ENCODE results near the gene SCNN1A. TPM values are rescaled to one million over a fixed set of nuclear protein-coding genes. Genes with fewer than 3 reads are reported as not detected.
"Not testable (repeated sequence)": the region's sequence is repeated elsewhere in the genome, so short reads cannot be mapped to it uniquely, and the experiment has no call there.

The SCNN1A gene
- total and polyA plus RNA-seq, 4 donors: 0.61 to 2.4 (median 1.5) TPM

- Histone ChIP-seq H3K36me3 (ENCODE audit: control insufficient read depth in 1 of 2, insufficient read depth in 2 of 2, low read length in 1 of 2) (no peaks in the 10 kb centered on the region), H3K27me3 (ENCODE audit: control insufficient read depth in 1 of 2, insufficient read depth in 2 of 2, low read length in 1 of 2) (no peaks in the 10 kb centered on the region), H3K4me1 (ENCODE audit: control insufficient read depth in 1 of 2, insufficient read depth in 2 of 2, low read length in 2 of 2) (peaks cover 0 to 2% of the 10 kb centered on the region in 2 donors), H3K4me3 (ENCODE audit: low read length in 2 of 2) (peak overlapping the region; percentile 32 to 74), H3K9me3 (ENCODE audit: control insufficient read depth, low read length) (no peaks in the 10 kb centered on the region), H3K27ac (ENCODE audit: low read depth in 1 of 2, low read length in 2 of 2) (peak overlapping the region; percentile 29 to 96)
- DNase-seq (peak in 1 of 2 donors; percentile 62), ATAC-seq (ENCODE audit: low FRiP score) (no peak)
- intact Hi-C loops (cut with DNase I): loop anchor here (5.0 kb wide), 2 partner anchors 41 to 81 kb away; partner anchors contain the start of gene LTBR (in 1 of the 2)
- 1% methylated on average over 15 of the region's 15 CpGs for WGBS, 2 donors
These were observed 34.5 kb downstream of the SCNN1A start for GRCh38 chr12:6340745-6341416.

- no peaks in the 10 kb centered on the region for H3K4me1 ChIP-seq (ENCODE audit: control insufficient read depth in 1 of 2, insufficient read depth in 2 of 2, low read length in 2 of 2)
- 1% methylated on average over 9 of the region's 9 CpGs for WGBS, 2 donors
- intact Hi-C loops (cut with DNase I): loop anchor here (5.0 kb wide), 2 partner anchors 42 to 82 kb away; partner anchors contain the start of gene LTBR (in 1 of the 2)
These were observed 35.2 kb downstream of the SCNN1A start for GRCh38 chr12:6340032-6340638.

GRCh38 chr12:6338955-6339354 is 36.4 kb downstream of the SCNN1A start:
- Histone ChIP-seq H3K4me3 (ENCODE audit: low read length in 2 of 2) (peak overlapping the region; percentile 2 to 74), H3K4me1 (ENCODE audit: control insufficient read depth in 1 of 2, insufficient read depth in 2 of 2, low read length in 2 of 2) (no peaks in the 10 kb centered on the region), H3K9me3 (ENCODE audit: control insufficient read depth, low read length) (no peaks in the 10 kb centered on the region), H3K27ac (ENCODE audit: low read depth in 1 of 2, low read length in 2 of 2) (peak overlapping the region in 1 of 2 donors; percentile 34), H3K36me3 (ENCODE audit: control insufficient read depth in 1 of 2, insufficient read depth in 2 of 2, low read length in 1 of 2) (no peaks in the 10 kb centered on the region), H3K27me3 (ENCODE audit: control insufficient read depth in 1 of 2, insufficient read depth in 2 of 2, low read length in 1 of 2) (no peaks in the 10 kb centered on the region)
- DNase-seq (no peak), ATAC-seq (ENCODE audit: low FRiP score) (no peak)
- WGBS, 2 donors: 37% methylated on average over 3 of the region's 3 CpGs
- intact Hi-C loops (cut with DNase I): loop anchor here (5.0 kb wide), 3 partner anchors 193 to 213 kb away; partner anchors contain the start of gene GAPDH (in 1 of the 2)

More at GRCh38 chr12:6340032-6340638, 35.2 kb downstream of the SCNN1A start:
- peak overlapping the region; percentile 29 to 96 for H3K27ac ChIP-seq (ENCODE audit: low read depth in 1 of 2, low read length in 2 of 2)
- no peaks in the 10 kb centered on the region for H3K27me3 ChIP-seq (ENCODE audit: control insufficient read depth in 1 of 2, insufficient read depth in 2 of 2, low read length in 1 of 2)
- no peaks in the 10 kb centered on the region for H3K36me3 ChIP-seq (ENCODE audit: control insufficient read depth in 1 of 2, insufficient read depth in 2 of 2, low read length in 1 of 2)
- no peaks in the 10 kb centered on the region for H3K9me3 ChIP-seq (ENCODE audit: control insufficient read depth, low read length)
- ATAC-seq (ENCODE audit: low FRiP score): no peak
- no peak for DNase-seq
- peak overlapping the region; percentile 32 to 74 for H3K4me3 ChIP-seq (ENCODE audit: low read length in 2 of 2)

- 72 to 76% methylated on average over 8 of the region's 8 CpGs for WGBS, 2 donors
- H3K9me3 ChIP-seq (ENCODE audit: control insufficient read depth, low read length); H3K36me3 ChIP-seq (ENCODE audit: control insufficient read depth in 1 of 2, insufficient read depth in 2 of 2, low read length in 1 of 2); ATAC-seq (ENCODE audit: low FRiP score); H3K4me1 ChIP-seq (ENCODE audit: control insufficient read depth in 1 of 2, insufficient read depth in 2 of 2, low read length in 2 of 2); DNase-seq; H3K4me3 ChIP-seq (ENCODE audit: low read length in 2 of 2); H3K27me3 ChIP-seq (ENCODE audit: control insufficient read depth in 1 of 2, insufficient read depth in 2 of 2, low read length in 1 of 2): not testable (repeated sequence)
- H3K27ac ChIP-seq (ENCODE audit: low read depth in 1 of 2, low read length in 2 of 2): peak overlapping the region in 1 of 2 donors; percentile 34
- intact Hi-C loops (cut with DNase I): loop anchor here (5.0 kb wide), 3 partner anchors 194 to 214 kb away; partner anchors contain the start of gene GAPDH (in 1 of the 2)
These were observed 36.8 kb downstream of the SCNN1A start for GRCh38 chr12:6338536-6338935.

- Histone ChIP-seq H3K4me1 (ENCODE audit: control insufficient read depth in 1 of 2, insufficient read depth in 2 of 2, low read length in 2 of 2) (no peaks in the 10 kb centered on the region), H3K27me3 (ENCODE audit: control insufficient read depth in 1 of 2, insufficient read depth in 2 of 2, low read length in 1 of 2) (no peaks in the 10 kb centered on the region), H3K27ac (ENCODE audit: low read depth in 1 of 2, low read length in 2 of 2) (peak overlapping the region in 1 of 2 donors; percentile 91), H3K36me3 (ENCODE audit: control insufficient read depth in 1 of 2, insufficient read depth in 2 of 2, low read length in 1 of 2) (peaks cover 0 to 7% of the 10 kb centered on the region in 2 donors), H3K4me3 (ENCODE audit: low read length in 2 of 2) (no peak overlapping the region), H3K9me3 (ENCODE audit: control insufficient read depth, low read length) (no peaks in the 10 kb centered on the region)
- no peak for DNase-seq
- ATAC-seq (ENCODE audit: low FRiP score): no peak
- 53 to 63% methylated on average over 12 of the region's 12 CpGs for WGBS, 2 donors
- intact Hi-C loops (cut with DNase I): loop anchor here (2.0 to 5.0 kb wide), 4 partner anchors 47 to 214 kb away; partner anchors contain the start of genes GAPDH (in 1 of the 2) and LTBR (in 1 of the 2)
These were observed 37.4 kb downstream of the SCNN1A start for GRCh38 chr12:6337958-6338433.

GRCh38 chr12:6336889-6337853 is 38.2 kb downstream of the SCNN1A start:
- Histone ChIP-seq H3K27ac (ENCODE audit: low read depth in 1 of 2, low read length in 2 of 2) (peak overlapping the region; percentile 71 to 91), H3K36me3 (ENCODE audit: control insufficient read depth in 1 of 2, insufficient read depth in 2 of 2, low read length in 1 of 2) (peaks cover 0 to 11% of the 10 kb centered on the region in 2 donors), H3K4me1 (ENCODE audit: control insufficient read depth in 1 of 2, insufficient read depth in 2 of 2, low read length in 2 of 2) (no peaks in the 10 kb centered on the region), H3K9me3 (ENCODE audit: control insufficient read depth, low read length) (no peaks in the 10 kb centered on the region), H3K4me3 (ENCODE audit: low read length in 2 of 2) (peak overlapping the region in 1 of 2 donors; percentile 9), H3K27me3 (ENCODE audit: control insufficient read depth in 1 of 2, insufficient read depth in 2 of 2, low read length in 1 of 2) (no peaks in the 10 kb centered on the region)
- 46 to 55% methylated on average over 14 to 15 of the region's 15 CpGs for WGBS, 2 donors
- DNase-seq: peak in 1 of 2 donors; percentile 59
- intact Hi-C loops (cut with DNase I): loop anchor here (1.0 to 5.0 kb wide), 5 partner anchors 48 to 215 kb away; partner anchors contain the start of genes GAPDH (in 1 of the 2), LTBR (in 1 of the 2) and VAMP1 (in 1 of the 2)
- no peak for ATAC-seq (ENCODE audit: low FRiP score)

GRCh38 chr12:6336079-6336888 is 39.1 kb downstream of the SCNN1A start:
- Histone ChIP-seq H3K27ac (ENCODE audit: low read depth in 1 of 2, low read length in 2 of 2) (peak overlapping the region; percentile 71 to 95), H3K36me3 (ENCODE audit: control insufficient read depth in 1 of 2, insufficient read depth in 2 of 2, low read length in 1 of 2) (peaks cover 0 to 11% of the 10 kb centered on the region in 2 donors), H3K27me3 (ENCODE audit: control insufficient read depth in 1 of 2, insufficient read depth in 2 of 2, low read length in 1 of 2) (no peaks in the 10 kb centered on the region), H3K4me1 (ENCODE audit: control insufficient read depth in 1 of 2, insufficient read depth in 2 of 2, low read length in 2 of 2) (no peaks in the 10 kb centered on the region), H3K4me3 (ENCODE audit: low read length in 2 of 2) (no peak overlapping the region), H3K9me3 (ENCODE audit: control insufficient read depth, low read length) (no peaks in the 10 kb centered on the region)
- peak; percentile 97 for DNase-seq
- WGBS, 2 donors: 0 to 1% methylated on average over 12 of the region's 12 CpGs
- intact Hi-C loops (cut with DNase I): loop anchor here (1.0 to 5.0 kb wide), 5 partner anchors 49 to 216 kb away; partner anchors contain the start of genes GAPDH (in 1 of the 2), LTBR (in 1 of the 2) and VAMP1 (in 1 of the 2)
- peak; percentile 92 for ATAC-seq (ENCODE audit: low FRiP score)
